DOHH2 (cell line): ENCODE measurements around the gene KDM5A.

ENCODE experiments used
- H3F3A ChIP-seq: fragments of 200-600 bp; sonication (generic), shearing (Covaris generic); 2 replicates; pipeline ENCODE4 v1.6.0; 2016; ENCODE audit warnings: antibody characterized with exemption, mild to moderate bottlenecking; ENCODE audit not compliant: control insufficient read depth, insufficient read depth
- H3K27ac ChIP-seq: fragments of 200-600 bp; sonication (generic); 2 replicates; pipeline ENCODE4 v1.5.1; 2014; ENCODE audit warnings: low read depth, mild to moderate bottlenecking, low read length, moderate library complexity
- H3K27me3 ChIP-seq: fragments of 200-600 bp; sonication (generic); 2 replicates; pipeline ENCODE4 v1.6.1; 2014; ENCODE audit warnings: mild to moderate bottlenecking, low read length, mixed read lengths; ENCODE audit not compliant: control insufficient read depth
- H3K36me3 ChIP-seq: fragments of 200-600 bp; sonication (generic); 2 replicates; pipeline ENCODE4 v1.6.1; 2014; ENCODE audit warnings: mild to moderate bottlenecking, low read length, moderate library complexity, mixed read lengths; ENCODE audit not compliant: control insufficient read depth
- H3K4me1 ChIP-seq: fragments of 200-600 bp; sonication (generic); 2 replicates; pipeline ENCODE4 v1.6.1; 2014; ENCODE audit warnings: mild to moderate bottlenecking, low read length, mixed read lengths; ENCODE audit not compliant: control insufficient read depth
- H3K4me2 ChIP-seq: fragments of 200-600 bp; sonication (generic); 2 replicates; pipeline ENCODE4 v1.6.0; 2014; ENCODE audit warnings: mild to moderate bottlenecking, low read length, moderate library complexity
- H3K4me3 ChIP-seq: fragments of 200-600 bp; sonication (generic); 2 replicates; pipeline ENCODE4 v1.5.1; 2014; ENCODE audit warnings: mild to moderate bottlenecking, low read length, mixed read lengths
- H3K79me2 ChIP-seq: fragments of 200-600 bp; sonication (generic); 2 replicates; pipeline ENCODE4 v1.6.1; 2014; ENCODE audit warnings: mild to moderate bottlenecking, low read length, mixed read lengths; ENCODE audit not compliant: control insufficient read depth
- H3K9me2 ChIP-seq: fragments of 200-600 bp; sonication (generic); replicated peaks from 2 replicates; pipeline ENCODE4 v1.6.1; 2014; ENCODE audit warnings: mild to moderate bottlenecking, low read length, mixed read lengths; ENCODE audit not compliant: control insufficient read depth
- H3K9me3 ChIP-seq: fragments of 200-600 bp; sonication (generic); 2 replicates; pipeline ENCODE4 v1.6.1; 2014; ENCODE audit warnings: antibody characterized with exemption, low read length, mixed read lengths; ENCODE audit not compliant: control insufficient read depth, insufficient read depth
- H4K20me1 ChIP-seq: fragments of 200-600 bp; sonication (generic); 2 replicates; pipeline ENCODE4 v1.6.0; 2014; ENCODE audit warnings: low read depth, mild to moderate bottlenecking, antibody characterized with exemption, low read length, moderate library complexity; ENCODE audit not compliant: control insufficient read depth, insufficient read depth
- EZH2phosphoT487 ChIP-seq: fragments of 200-600 bp; sonication (generic); IDR thresholded peaks from 2 replicates; pipeline ENCODE4 v1.6.1; 2017; ENCODE audit warnings: borderline replicate concordance, mild to moderate bottlenecking, antibody characterized with exemption, low read length, moderate library complexity, mixed read lengths
- TF ChIP-seq, protein P1 (sequence below): fragments of 200-600 bp; sonication (generic); IDR thresholded peaks from one replicate; pipeline ENCODE4 v1.5.1; 2014; ENCODE audit warnings: antibody characterized with exemption, mild to moderate bottlenecking, low read depth, low read length; ENCODE audit not compliant: poor library complexity, severe bottlenecking

KDM5A gene

DNA sequence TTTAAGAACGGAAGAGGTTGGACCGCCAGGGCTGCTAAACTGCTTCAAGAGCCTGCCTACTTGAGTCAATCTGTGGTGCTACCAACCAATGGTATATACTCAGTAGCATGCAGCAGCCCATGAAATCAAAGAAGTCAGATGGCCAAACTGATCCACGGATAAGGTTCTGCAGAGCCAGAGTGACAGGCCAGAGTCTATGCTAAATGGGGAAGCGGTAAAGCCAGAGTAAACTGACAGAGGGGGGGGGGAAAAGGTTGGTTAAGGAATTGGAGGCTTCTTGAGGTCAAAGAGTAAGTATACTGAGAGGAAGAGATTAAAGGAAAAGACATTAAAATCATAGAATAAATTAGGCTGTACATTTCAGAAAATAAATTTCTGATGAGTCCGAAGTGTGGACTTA lies 111.1 kb downstream of the KDM5A start:
- TF ChIP-seq, protein P1, sequence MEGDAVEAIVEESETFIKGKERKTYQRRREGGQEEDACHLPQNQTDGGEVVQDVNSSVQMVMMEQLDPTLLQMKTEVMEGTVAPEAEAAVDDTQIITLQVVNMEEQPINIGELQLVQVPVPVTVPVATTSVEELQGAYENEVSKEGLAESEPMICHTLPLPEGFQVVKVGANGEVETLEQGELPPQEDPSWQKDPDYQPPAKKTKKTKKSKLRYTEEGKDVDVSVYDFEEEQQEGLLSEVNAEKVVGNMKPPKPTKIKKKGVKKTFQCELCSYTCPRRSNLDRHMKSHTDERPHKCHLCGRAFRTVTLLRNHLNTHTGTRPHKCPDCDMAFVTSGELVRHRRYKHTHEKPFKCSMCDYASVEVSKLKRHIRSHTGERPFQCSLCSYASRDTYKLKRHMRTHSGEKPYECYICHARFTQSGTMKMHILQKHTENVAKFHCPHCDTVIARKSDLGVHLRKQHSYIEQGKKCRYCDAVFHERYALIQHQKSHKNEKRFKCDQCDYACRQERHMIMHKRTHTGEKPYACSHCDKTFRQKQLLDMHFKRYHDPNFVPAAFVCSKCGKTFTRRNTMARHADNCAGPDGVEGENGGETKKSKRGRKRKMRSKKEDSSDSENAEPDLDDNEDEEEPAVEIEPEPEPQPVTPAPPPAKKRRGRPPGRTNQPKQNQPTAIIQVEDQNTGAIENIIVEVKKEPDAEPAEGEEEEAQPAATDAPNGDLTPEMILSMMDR, result no peak
- TF ChIP-seq EZH2phosphoT487, result no peak
- H3K9me3 ChIP-seq, result no peaks in the 10 kb centered on the region

DNA sequence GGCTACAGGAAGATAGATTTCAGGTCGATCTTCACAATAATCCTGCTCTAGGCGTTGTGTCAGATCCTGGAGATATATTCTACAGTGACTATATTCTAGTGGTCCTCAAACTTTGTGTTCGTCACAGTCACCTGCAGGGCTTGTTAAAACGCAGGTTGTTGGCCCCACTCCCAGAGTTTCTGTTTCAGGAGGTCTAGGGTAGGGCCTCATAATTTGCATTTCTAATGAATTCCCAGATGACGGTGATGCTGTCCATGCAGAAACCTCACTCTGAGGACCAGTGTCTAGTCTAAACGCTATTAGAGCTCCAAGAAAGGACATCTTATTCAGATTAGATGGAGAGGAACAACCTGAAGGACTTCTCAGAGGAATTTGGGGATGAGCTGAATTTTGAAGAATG lies 113.3 kb downstream of the KDM5A start:
- H3F3A ChIP-seq, result no peaks in the 10 kb centered on the region
- TF ChIP-seq, protein P1, result no peak
- no peak for TF ChIP-seq EZH2phosphoT487
- H3K4me1 ChIP-seq, result no peaks in the 10 kb centered on the region
- H3K27ac ChIP-seq, result no peak overlapping the region
- H3K4me3 ChIP-seq, result no peak overlapping the region
- H4K20me1 ChIP-seq, result no peaks in the 10 kb centered on the region
- no peaks in the 10 kb centered on the region for H3K9me3 ChIP-seq
- peaks cover 5% of the 10 kb centered on the region; the same call in 1 of the 2 replicates for H3K36me3 ChIP-seq
- H3K4me2 ChIP-seq, result no peak overlapping the region
- H3K27me3 ChIP-seq, result no peaks in the 10 kb centered on the region
- H3K9me2 ChIP-seq, result no peaks in the 10 kb centered on the region
- no peaks in the 10 kb centered on the region for H3K79me2 ChIP-seq

More for the DNA sequence above, 111.1 kb downstream of the KDM5A start:
- Histone ChIP-seq H3K27me3 (no peaks in the 10 kb centered on the region), H3K4me1 (no peaks in the 10 kb centered on the region), H3K27ac (no peak overlapping the region), H3K79me2 (no peaks in the 10 kb centered on the region), H3K4me2 (no peak overlapping the region), H4K20me1 (no peaks in the 10 kb centered on the region), H3K36me3 (peaks cover 5% of the 10 kb centered on the region; the same call in 1 of the 2 replicates), H3K9me2 (no peaks in the 10 kb centered on the region), H3F3A (no peaks in the 10 kb centered on the region), H3K4me3 (no peak overlapping the region)

DNA sequence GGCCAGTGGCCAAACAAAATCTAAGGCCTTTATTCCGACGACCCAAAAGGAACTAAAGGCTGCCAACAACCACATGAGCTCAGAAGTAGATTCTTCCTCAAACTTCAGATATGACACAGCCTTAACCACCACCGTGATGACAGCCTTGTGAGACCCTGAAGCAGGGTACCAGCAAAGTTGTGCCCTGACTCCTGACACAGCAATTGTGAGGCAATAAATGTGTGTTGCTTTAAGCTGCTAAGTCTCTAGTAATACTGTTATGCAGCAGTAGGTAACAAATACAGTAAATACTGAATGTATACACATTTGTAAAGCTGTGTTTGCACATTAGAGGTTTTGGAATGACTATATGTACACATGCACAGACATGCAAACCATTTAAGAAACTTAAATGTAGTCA lies 115.7 kb downstream of the KDM5A start:
- H3K79me2 ChIP-seq, result no peaks in the 10 kb centered on the region
- no peaks in the 10 kb centered on the region for H3K27me3 ChIP-seq
- H4K20me1 ChIP-seq, result no peaks in the 10 kb centered on the region

More for the DNA sequence above, 115.7 kb downstream of the KDM5A start:
- no peak for TF ChIP-seq EZH2phosphoT487
- TF ChIP-seq, protein P1, result no peak
- H3F3A ChIP-seq, result no peaks in the 10 kb centered on the region
- no peaks in the 10 kb centered on the region for H3K36me3 ChIP-seq
- H3K9me2 ChIP-seq, result no peaks in the 10 kb centered on the region
- H3K4me1 ChIP-seq, result no peaks in the 10 kb centered on the region
- no peaks in the 10 kb centered on the region for H3K9me3 ChIP-seq
- no peak overlapping the region for H3K4me2 ChIP-seq
- no peak overlapping the region for H3K27ac ChIP-seq
- H3K4me3 ChIP-seq, result no peak overlapping the region
